ENCODE measurements around the gene KCNMA1. TPM values are rescaled to one million over a fixed set of nuclear protein-coding genes. Genes with fewer than 3 reads are reported as not detected.
A peak's percentile ranks its signal among the peaks of the same experiment; 100 is the strongest.

KCNMA1 gene
- total RNA-seq, 2 donors from 2014 or later, result 168 to 188 TPM

GRCh38 chr10:77361831-77362230 lies 275.8 kb downstream of the KCNMA1 start:
- ATAC-seq (ENCODE audit: insufficient number of reproducible peaks, low FRiP score, low read depth) (no peak), DNase-seq (ENCODE audit: low spot score) (no peak)
- H3K4me1 ChIP-seq (ENCODE audit: control insufficient read depth in 1 of 2, low read depth in 2 of 2), result peaks cover 0 to 61% of the 10 kb centered on the region in 2 donors
- H3K27ac ChIP-seq, result no peak overlapping the region
- H3K9me3 ChIP-seq, result no peaks in the 10 kb centered on the region
- no peak overlapping the region for H3K4me3 ChIP-seq
- no peaks in the 10 kb centered on the region for H3K36me3 ChIP-seq
- no peak for TF ChIP-seq CTCF (IDR thresholded peaks at IDR 0.05)
- H3K27me3 ChIP-seq (replicated peaks; ENCODE audit: insufficient read depth), result no peaks in the 10 kb centered on the region

- Histone ChIP-seq H3K27me3 (replicated peaks; ENCODE audit: insufficient read depth) (no peaks in the 10 kb centered on the region), H3K4me3 (no peak overlapping the region), H3K4me1 (ENCODE audit: control insufficient read depth in 1 of 2, low read depth in 2 of 2) (peaks cover 0 to 61% of the 10 kb centered on the region in 2 donors), H3K36me3 (no peaks in the 10 kb centered on the region), H3K27ac (no peak overlapping the region), H3K9me3 (no peaks in the 10 kb centered on the region)
- DNase-seq (ENCODE audit: low spot score) (no peak), ATAC-seq (ENCODE audit: insufficient number of reproducible peaks, low FRiP score, low read depth) (no peak)
- no peak for TF ChIP-seq CTCF (IDR thresholded peaks at IDR 0.05)
Observed at GRCh38 chr10:77361426-77361825, 276.2 kb downstream of the KCNMA1 start.

- H3K4me3 ChIP-seq, result no peak overlapping the region
- ATAC-seq (ENCODE audit: insufficient number of reproducible peaks, low FRiP score, low read depth) (no peak), DNase-seq (ENCODE audit: low spot score) (no peak)
- H3K27me3 ChIP-seq (replicated peaks; ENCODE audit: insufficient read depth), result no peaks in the 10 kb centered on the region
- peaks cover 0 to 61% of the 10 kb centered on the region in 2 donors for H3K4me1 ChIP-seq (ENCODE audit: control insufficient read depth in 1 of 2, low read depth in 2 of 2)
- H3K36me3 ChIP-seq, result no peaks in the 10 kb centered on the region
- no peaks in the 10 kb centered on the region for H3K9me3 ChIP-seq
- no peak for TF ChIP-seq CTCF (IDR thresholded peaks at IDR 0.05)
- peak overlapping the region in 1 of 2 donors; percentile 3 for H3K27ac ChIP-seq
Observed at GRCh38 chr10:77360835-77361234, 276.8 kb downstream of the KCNMA1 start.

- H3K9me3 ChIP-seq, result no peaks in the 10 kb centered on the region
- no peak for DNase-seq (ENCODE audit: low spot score)
- H3K27me3 ChIP-seq (replicated peaks; ENCODE audit: insufficient read depth), result no peaks in the 10 kb centered on the region
- H3K4me1 ChIP-seq (ENCODE audit: control insufficient read depth in 1 of 2, low read depth in 2 of 2), result peaks cover 0 to 54% of the 10 kb centered on the region in 2 donors
- H3K4me3 ChIP-seq, result no peak overlapping the region
- no peak for TF ChIP-seq CTCF (IDR thresholded peaks at IDR 0.05)
- no peak for ATAC-seq (ENCODE audit: insufficient number of reproducible peaks, low FRiP score, low read depth)
- H3K27ac ChIP-seq, result peak overlapping the region in 1 of 2 donors; percentile 3
- no peaks in the 10 kb centered on the region for H3K36me3 ChIP-seq
Observed at GRCh38 chr10:77359950-77360520, 277.6 kb downstream of the KCNMA1 start.

GRCh38 chr10:77359287-77359691 lies 278.3 kb downstream of the KCNMA1 start:
- ATAC-seq (ENCODE audit: insufficient number of reproducible peaks, low FRiP score, low read depth) (no peak), DNase-seq (ENCODE audit: low spot score) (no peak)
- no peaks in the 10 kb centered on the region for H3K9me3 ChIP-seq
- no peak overlapping the region for H3K27ac ChIP-seq
- no peaks in the 10 kb centered on the region for H3K36me3 ChIP-seq
- TF ChIP-seq CTCF (IDR thresholded peaks at IDR 0.05), result no peak
- no peak overlapping the region for H3K4me3 ChIP-seq
- H3K4me1 ChIP-seq (ENCODE audit: control insufficient read depth in 1 of 2, low read depth in 2 of 2), result peaks cover 0 to 46% of the 10 kb centered on the region in 2 donors
- no peaks in the 10 kb centered on the region for H3K27me3 ChIP-seq (replicated peaks; ENCODE audit: insufficient read depth)
